HG02588 (cell line): Measurements from ENCODE around the gene SH3RF1.
A peak's percentile ranks its signal among the peaks of the same experiment; 100 is the strongest.
"Not testable (repeated sequence)": the region's sequence is repeated elsewhere in the genome, so short reads cannot be mapped to it uniquely, and the experiment has no call there.

Experiments used
- ATAC-seq: cut with Tn5 transposase; IDR thresholded peaks from one replicate; pipeline ENCODE4 v1.9.1; 2021; ENCODE audit warnings: mild to moderate bottlenecking, moderate library complexity; ENCODE audit not compliant: unreplicated experiment

Gene SH3RF1

GRCh38 chr4:169229571-169230028 is 41.2 kb downstream of the SH3RF1 start:
- no peak for ATAC-seq

GRCh38 chr4:169228076-169228475 is 42.7 kb downstream of the SH3RF1 start:
- ATAC-seq = no peak

- no peak for ATAC-seq
These were observed 44.2 kb downstream of the SH3RF1 start for GRCh38 chr4:169226565-169226964.

GRCh38 chr4:169225812-169226211 is 44.9 kb downstream of the SH3RF1 start:
- no peak for ATAC-seq

GRCh38 chr4:169225058-169225751 is 45.6 kb downstream of the SH3RF1 start:
- ATAC-seq = no peak

- no peak for ATAC-seq
These were observed 48.0 kb downstream of the SH3RF1 start for GRCh38 chr4:169222761-169223160.

GRCh38 chr4:169221662-169222061 is 49.1 kb downstream of the SH3RF1 start:
- no peak for ATAC-seq

- ATAC-seq = no peak
These were observed 49.8 kb downstream of the SH3RF1 start for GRCh38 chr4:169220854-169221411.

GRCh38 chr4:169220447-169220846 is 50.3 kb downstream of the SH3RF1 start:
- no peak for ATAC-seq

GRCh38 chr4:169219440-169219839 is 51.3 kb downstream of the SH3RF1 start:
- ATAC-seq = no peak

- no peak for ATAC-seq
These were observed 55.1 kb downstream of the SH3RF1 start for GRCh38 chr4:169215656-169216055.

- ATAC-seq = no peak
These were observed 57.8 kb downstream of the SH3RF1 start for GRCh38 chr4:169212981-169213380.

GRCh38 chr4:169210504-169211118 is 60.1 kb downstream of the SH3RF1 start:
- peak; percentile 91 for ATAC-seq

- ATAC-seq = no peak
These were observed 61.3 kb downstream of the SH3RF1 start for GRCh38 chr4:169209388-169209883.

GRCh38 chr4:169208516-169208915 is 62.2 kb downstream of the SH3RF1 start:
- no peak for ATAC-seq

- no peak for ATAC-seq
These were observed 62.7 kb downstream of the SH3RF1 start for GRCh38 chr4:169208090-169208455.

GRCh38 chr4:169207436-169208089 is 63.2 kb downstream of the SH3RF1 start:
- ATAC-seq = no peak

- ATAC-seq = no peak
These were observed 65.0 kb downstream of the SH3RF1 start for GRCh38 chr4:169205744-169206080.

GRCh38 chr4:169205075-169205743 is 65.5 kb downstream of the SH3RF1 start:
- no peak for ATAC-seq

GRCh38 chr4:169203891-169204290 is 66.9 kb downstream of the SH3RF1 start:
- no peak for ATAC-seq

GRCh38 chr4:169203278-169203677 is 67.5 kb downstream of the SH3RF1 start:
- not testable (repeated sequence) for ATAC-seq
